HG03469 (cell line): ENCODE measurements around the gene EDIL3.

Experiments used
- ATAC-seq: cut with Tn5 transposase; IDR thresholded peaks from one replicate; pipeline ENCODE4 v1.9.1; 2021; ENCODE audit warnings: mild to moderate bottlenecking, moderate library complexity, moderate number of reproducible peaks; ENCODE audit not compliant: unreplicated experiment

Gene EDIL3

GRCh38 chr5:84265130-84265529, 119.5 kb downstream of the EDIL3 start:
- no peak for ATAC-seq

GRCh38 chr5:84260939-84261338, 123.7 kb downstream of the EDIL3 start:
- ATAC-seq = no peak

- ATAC-seq = peak; percentile 59
These were observed 124.5 kb downstream of the EDIL3 start for GRCh38 chr5:84260140-84260539.

- ATAC-seq = no peak
These were observed 125.2 kb downstream of the EDIL3 start for GRCh38 chr5:84259283-84260045.

- peak; percentile 32 for ATAC-seq
These were observed 127.6 kb downstream of the EDIL3 start for GRCh38 chr5:84257061-84257460.

- ATAC-seq = peak; percentile 37
These were observed 129.4 kb downstream of the EDIL3 start for GRCh38 chr5:84255315-84255714.

- no peak for ATAC-seq
These were observed 130.7 kb downstream of the EDIL3 start for GRCh38 chr5:84253946-84254345.

- ATAC-seq = no peak
These were observed 133.2 kb downstream of the EDIL3 start for GRCh38 chr5:84251503-84251902.

- ATAC-seq = no peak
These were observed 134.6 kb downstream of the EDIL3 start for GRCh38 chr5:84249918-84250630.

- no peak for ATAC-seq
These were observed 136.7 kb downstream of the EDIL3 start for GRCh38 chr5:84248013-84248412.

GRCh38 chr5:84242286-84242685, 142.4 kb downstream of the EDIL3 start:
- ATAC-seq = no peak

GRCh38 chr5:84239494-84239893, 145.2 kb downstream of the EDIL3 start:
- ATAC-seq = no peak

- no peak for ATAC-seq
These were observed 147.6 kb downstream of the EDIL3 start for GRCh38 chr5:84237126-84237525.

- no peak for ATAC-seq
These were observed 153.2 kb downstream of the EDIL3 start for GRCh38 chr5:84231433-84231832.

GRCh38 chr5:84229045-84229444, 155.6 kb downstream of the EDIL3 start:
- ATAC-seq = no peak

GRCh38 chr5:84228266-84228665, 156.4 kb downstream of the EDIL3 start:
- ATAC-seq = no peak

GRCh38 chr5:84227236-84227635, 157.4 kb downstream of the EDIL3 start:
- no peak for ATAC-seq

GRCh38 chr5:84218546-84218945, 166.1 kb downstream of the EDIL3 start:
- no peak for ATAC-seq

- ATAC-seq = no peak
These were observed 169.2 kb downstream of the EDIL3 start for GRCh38 chr5:84215521-84215920.

- ATAC-seq = no peak
These were observed 170.8 kb downstream of the EDIL3 start for GRCh38 chr5:84213861-84214260.

GRCh38 chr5:84213212-84213611, 171.5 kb downstream of the EDIL3 start:
- ATAC-seq = no peak

GRCh38 chr5:84204772-84205171, 179.9 kb downstream of the EDIL3 start:
- no peak for ATAC-seq
